Liver (tissue), 9 donors: ENCODE measurements around the gene STX17. TPM values are rescaled to one million over a fixed set of nuclear protein-coding genes. Genes with fewer than 3 reads are reported as not detected.

Experiments
- DNase-seq: peaks from one replicate; pipeline ENCODE4 v3.0.0-alpha.2; 2017; ENCODE audit warnings: low spot score
- H3K27ac ChIP-seq, 2 donors: one replicate each; pipeline ENCODE4 v1.7.0; 2013; ENCODE audit warnings: inconsistent platforms in 2 of 2, low read length in 2 of 2, control low read depth in 1 of 2, low read depth in 1 of 2, mild to moderate bottlenecking in 1 of 2
- H3K27me3 ChIP-seq, 4 donors: one replicate each; pipeline versions ENCODE4 v1.6.1 to v1.7.0; 2013; ENCODE audit warnings: low read length in 3 of 4, inconsistent platforms in 1 of 4, mild to moderate bottlenecking in 1 of 4, moderate library complexity in 1 of 4; ENCODE audit not compliant: control insufficient read depth in 4 of 4, insufficient read depth in 4 of 4
- H3K36me3 ChIP-seq, 4 donors: one replicate each; pipeline versions ENCODE4 v1.6.1 to v1.7.0; 2013; ENCODE audit warnings: low read length in 3 of 4, mild to moderate bottlenecking in 3 of 4, low read depth in 1 of 4, moderate library complexity in 1 of 4; ENCODE audit not compliant: control insufficient read depth in 4 of 4, insufficient read depth in 3 of 4
- H3K4me1 ChIP-seq, 4 donors: one replicate each; pipeline versions ENCODE4 v1.6.1 to v1.7.0; 2013; ENCODE audit warnings: low read length in 3 of 4, mild to moderate bottlenecking in 3 of 4, moderate library complexity in 1 of 4; ENCODE audit not compliant: control insufficient read depth in 4 of 4, insufficient read depth in 4 of 4
- H3K4me3 ChIP-seq, 3 donors: one replicate each; pipeline versions ENCODE4 v1.6.1 to v1.7.0; 2013; ENCODE audit warnings: low read length in 3 of 3, control low read depth in 1 of 3, low read depth in 1 of 3, mild to moderate bottlenecking in 1 of 3
- H3K9ac ChIP-seq, 2 donors: one replicate each; pipeline ENCODE4 v1.7.0; 2013; ENCODE audit warnings: low read length in 2 of 2, mild to moderate bottlenecking in 2 of 2, moderate library complexity in 2 of 2, control low read depth in 1 of 2, low read depth in 1 of 2
- H3K9me3 ChIP-seq, 4 donors: one replicate each; pipeline versions ENCODE4 v1.6.1 to v1.7.0; 2013; ENCODE audit warnings: low read length in 3 of 4; ENCODE audit not compliant: control insufficient read depth in 4 of 4
- ATF3 ChIP-seq: IDR thresholded peaks from 2 replicates; pipeline ENCODE4 v1.6.1; 2016; ENCODE audit warnings: antibody characterized with exemption
- EGR1 ChIP-seq, 2 donors: IDR thresholded peaks; 2 replicates each; pipeline ENCODE4 v1.6.1; 2016 to 2018; ENCODE audit warnings: antibody characterized with exemption in 2 of 2, low read depth in 2 of 2
- FOXA1 ChIP-seq: IDR thresholded peaks from 2 replicates; pipeline ENCODE4 v1.6.1; 2016; ENCODE audit warnings: antibody characterized with exemption
- FOXA2 ChIP-seq: IDR thresholded peaks from 2 replicates; pipeline ENCODE4 v1.6.1; 2016; ENCODE audit warnings: antibody characterized with exemption
- GABPA ChIP-seq, 2 donors: IDR thresholded peaks in 1 of 2; conservative IDR thresholded peaks in 1 of 2; 2 replicates each; pipeline ENCODE4 v1.6.1; 2016; ENCODE audit warnings: antibody characterized with exemption in 2 of 2, mild to moderate bottlenecking in 1 of 2, moderate library complexity in 1 of 2
- HNF4A ChIP-seq, 2 donors: conservative IDR thresholded peaks; 2 replicates each; pipeline ENCODE4 v1.6.1; 2016; ENCODE audit warnings: antibody characterized with exemption in 2 of 2, mild to moderate bottlenecking in 2 of 2
- HNF4G ChIP-seq: IDR thresholded peaks from 2 replicates; pipeline ENCODE4 v1.6.1; 2016; ENCODE audit warnings: antibody characterized with exemption
- JUND ChIP-seq, 2 donors: IDR thresholded peaks; 2 replicates each; pipeline ENCODE4 v1.6.1; 2016; ENCODE audit warnings: antibody characterized with exemption in 2 of 2
- MAX ChIP-seq: IDR thresholded peaks from 2 replicates; pipeline ENCODE4 v1.6.1; 2016; ENCODE audit warnings: antibody characterized with exemption
- NR2F2 ChIP-seq: IDR thresholded peaks from 2 replicates; pipeline ENCODE4 v1.6.1; 2016; ENCODE audit warnings: antibody characterized with exemption
- RAD21 ChIP-seq, 2 donors: IDR thresholded peaks; 2 replicates each; pipeline ENCODE4 v1.6.1; 2016; ENCODE audit warnings: antibody characterized with exemption in 2 of 2, mild to moderate bottlenecking in 2 of 2
- REST ChIP-seq: IDR thresholded peaks from 2 replicates; pipeline ENCODE4 v1.6.1; 2016; ENCODE audit warnings: antibody characterized with exemption, mild to moderate bottlenecking
- RXRA ChIP-seq, 2 donors: IDR thresholded peaks; 2 replicates each; pipeline ENCODE4 v1.6.1; 2017 to 2018; ENCODE audit warnings: antibody characterized with exemption in 2 of 2, mild to moderate bottlenecking in 1 of 2
- SP1 ChIP-seq: IDR thresholded peaks from 2 replicates; pipeline ENCODE4 v1.6.1; 2018; ENCODE audit warnings: antibody characterized with exemption, mild to moderate bottlenecking
- TAF1 ChIP-seq: conservative IDR thresholded peaks from 2 replicates; pipeline ENCODE4 v1.6.1; 2016; ENCODE audit warnings: antibody characterized with exemption, mild to moderate bottlenecking
- YY1 ChIP-seq: IDR thresholded peaks from 2 replicates; pipeline ENCODE4 v1.6.1; 2016; ENCODE audit warnings: antibody characterized with exemption, mild to moderate bottlenecking
- WGBS: extraction: QIAGEN DNeasy Blood & Tissue Kit; methylation state at CpG from one replicate; pipeline ENCODE4 v1.1.7; 2013; 5-methylcytosine and 5-hydroxymethylcytosine counted together
- polyA plus RNA-seq, 2 donors: library from polyadenylated mRNA; stranded (reverse) in 1 of 2; unstranded in 1 of 2; fragments of 200-250 nt in 1 of 2; fragments of >200 nt in 1 of 2; fragmentation: Nextera tagmentation in 1 of 2; extraction: Ambion mirVana in 1 of 2; gene quantifications; one replicate each; pipeline versions ENCODE4 v1.2.1 to v1.2.3, GENCODE V29; 2013 to 2015
- total RNA-seq, 2 donors: library from RNA; depleted of rRNA; stranded (reverse); fragments of >200 nt; gene quantifications; one replicate each; pipeline ENCODE4 v1.2.3, GENCODE V29; 2014
- TF ChIP-seq, protein P1 (sequence below): IDR thresholded peaks from 2 replicates; pipeline ENCODE4 v1.6.1; 2016; ENCODE audit warnings: antibody characterized with exemption
- TF ChIP-seq, protein P2 (sequence below): fragments of 150-350 bp; IDR thresholded peaks from 2 replicates; pipeline ENCODE4 v1.5.1; 2017; ENCODE audit warnings: improper control_type of control experiment, low read depth, low read length; ENCODE audit not compliant: missing input control
- donor health status: healthy.
- donor health status: healthy.
- donor health status: healthy.
- donor health status: healthy.
- donor health status: healthy.

Gene STX17
- total and polyA plus RNA-seq, 4 donors = 8.3 to 30.9 (median 21.2) TPM

GRCh38 chr9:99977033-99977792, 70.8 kb downstream of the STX17 start:
- Histone ChIP-seq H3K27ac (no peak overlapping the region), H3K4me1 (no peaks in the 10 kb centered on the region), H3K9ac (no peak overlapping the region), H3K9me3 (no peaks in the 10 kb centered on the region), H3K27me3 (no peaks in the 10 kb centered on the region), H3K4me3 (no peak overlapping the region), H3K36me3 (peaks cover 0 to 7% (median 2%) of the 10 kb centered on the region in 4 donors)
- 94% methylated on average over 3 of the region's 3 CpGs for WGBS
- no peak for DNase-seq
- no peak for TF ChIP-seq TAF1
- TF ChIP-seq NR2F2 = no peak
- no peak for TF ChIP-seq JUND (IDR thresholded peaks at IDR 0.05)
- TF ChIP-seq HNF4G = no peak
- TF ChIP-seq ATF3 = no peak
- TF ChIP-seq RXRA (IDR thresholded peaks at IDR 0.05) = no peak
- no peak for TF ChIP-seq YY1
- no peak for TF ChIP-seq HNF4A (conservative IDR thresholded peaks at IDR 0.05)
- TF ChIP-seq FOXA2 = no peak
- TF ChIP-seq GABPA (IDR thresholded peaks at IDR 0.05 in 1 of 2, conservative IDR thresholded peaks at IDR 0.05 in 1 of 2) = no peak
- no peak for TF ChIP-seq RAD21 (IDR thresholded peaks at IDR 0.05)
- TF ChIP-seq, protein P1, sequence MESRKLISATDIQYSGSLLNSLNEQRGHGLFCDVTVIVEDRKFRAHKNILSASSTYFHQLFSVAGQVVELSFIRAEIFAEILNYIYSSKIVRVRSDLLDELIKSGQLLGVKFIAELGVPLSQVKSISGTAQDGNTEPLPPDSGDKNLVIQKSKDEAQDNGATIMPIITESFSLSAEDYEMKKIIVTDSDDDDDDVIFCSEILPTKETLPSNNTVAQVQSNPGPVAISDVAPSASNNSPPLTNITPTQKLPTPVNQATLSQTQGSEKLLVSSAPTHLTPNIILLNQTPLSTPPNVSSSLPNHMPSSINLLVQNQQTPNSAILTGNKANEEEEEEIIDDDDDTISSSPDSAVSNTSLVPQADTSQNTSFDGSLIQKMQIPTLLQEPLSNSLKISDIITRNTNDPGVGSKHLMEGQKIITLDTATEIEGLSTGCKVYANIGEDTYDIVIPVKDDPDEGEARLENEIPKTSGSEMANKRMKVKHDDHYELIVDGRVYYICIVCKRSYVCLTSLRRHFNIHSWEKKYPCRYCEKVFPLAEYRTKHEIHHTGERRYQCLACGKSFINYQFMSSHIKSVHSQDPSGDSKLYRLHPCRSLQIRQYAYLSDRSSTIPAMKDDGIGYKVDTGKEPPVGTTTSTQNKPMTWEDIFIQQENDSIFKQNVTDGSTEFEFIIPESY = no peak
- no peak for TF ChIP-seq FOXA1
- no peak for TF ChIP-seq MAX
- TF ChIP-seq, protein P2, sequence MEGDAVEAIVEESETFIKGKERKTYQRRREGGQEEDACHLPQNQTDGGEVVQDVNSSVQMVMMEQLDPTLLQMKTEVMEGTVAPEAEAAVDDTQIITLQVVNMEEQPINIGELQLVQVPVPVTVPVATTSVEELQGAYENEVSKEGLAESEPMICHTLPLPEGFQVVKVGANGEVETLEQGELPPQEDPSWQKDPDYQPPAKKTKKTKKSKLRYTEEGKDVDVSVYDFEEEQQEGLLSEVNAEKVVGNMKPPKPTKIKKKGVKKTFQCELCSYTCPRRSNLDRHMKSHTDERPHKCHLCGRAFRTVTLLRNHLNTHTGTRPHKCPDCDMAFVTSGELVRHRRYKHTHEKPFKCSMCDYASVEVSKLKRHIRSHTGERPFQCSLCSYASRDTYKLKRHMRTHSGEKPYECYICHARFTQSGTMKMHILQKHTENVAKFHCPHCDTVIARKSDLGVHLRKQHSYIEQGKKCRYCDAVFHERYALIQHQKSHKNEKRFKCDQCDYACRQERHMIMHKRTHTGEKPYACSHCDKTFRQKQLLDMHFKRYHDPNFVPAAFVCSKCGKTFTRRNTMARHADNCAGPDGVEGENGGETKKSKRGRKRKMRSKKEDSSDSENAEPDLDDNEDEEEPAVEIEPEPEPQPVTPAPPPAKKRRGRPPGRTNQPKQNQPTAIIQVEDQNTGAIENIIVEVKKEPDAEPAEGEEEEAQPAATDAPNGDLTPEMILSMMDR = no peak
- TF ChIP-seq EGR1 (IDR thresholded peaks at IDR 0.05; ENCODE audit: low read depth in 2 of 2) = no peak
- TF ChIP-seq REST = no peak
- TF ChIP-seq SP1 = no peak
